CD4-positive, alpha-beta T cell (primary cell): ENCODE data around the gene TTLL9. TPM values are rescaled to one million over a fixed set of nuclear protein-coding genes. Genes with fewer than 3 reads are reported as not detected.

Experiments used
- ATAC-seq: fragments of 200-7000 bp; cut with Tn5 transposase; one replicate; pipeline ENCODE4 v1.10.0; 2022; ENCODE audit warnings: mild to moderate bottlenecking; ENCODE audit not compliant: poor library complexity
- CTCF ChIA-PET: fragments of 350-600 bp; sonication (Branson Sonifier 250); formaldehyde crosslinking; loops from one replicate; lab custom pipeline; 2021; ENCODE audit warnings: antibody characterized with exemption, inconsistent platforms; lab: Charles Lee
- POLR2A ChIA-PET: fragments of 350-600 bp; sonication (Branson Sonifier 250); formaldehyde crosslinking; loops from one replicate; lab custom pipeline; 2021; ENCODE audit warnings: antibody characterized with exemption, inconsistent platforms; lab: Charles Lee
- DNase-seq, 14 experiments: peaks; one replicate each; pipeline ENCODE4 v3.0.0-alpha.2; 2013 to 2020; ENCODE audit warnings: mixed read lengths in 2 of 14
- H3K27ac ChIP-seq, 2 donors: one replicate each; pipeline versions ENCODE4 v1.5.1 to v1.7.0; 2013; ENCODE audit warnings: low read length in 2 of 2, low read depth in 1 of 2, mild to moderate bottlenecking in 1 of 2
- H3K27me3 ChIP-seq, 2 experiments: 1 replicate in 1 of 2; 2 replicates in 1 of 2; pipeline versions ENCODE4 v1.6.1 to v1.7.0; 2013; ENCODE audit warnings: low read length in 2 of 2, control low read depth in 1 of 2, mild to moderate bottlenecking in 1 of 2, moderate library complexity in 1 of 2; ENCODE audit not compliant: insufficient read depth in 2 of 2, control insufficient read depth in 1 of 2
- H3K36me3 ChIP-seq: one replicate; pipeline ENCODE4 v1.6.1; 2013; ENCODE audit warnings: low read length, control low read depth; ENCODE audit not compliant: insufficient read depth
- H3K4me1 ChIP-seq: one replicate; pipeline ENCODE4 v1.6.1; 2013; ENCODE audit warnings: low read length, control low read depth; ENCODE audit not compliant: insufficient read depth
- H3K4me3 ChIP-seq: one replicate; pipeline ENCODE4 v1.5.1; 2013; ENCODE audit warnings: mild to moderate bottlenecking, low read length, moderate library complexity
- H3K9me3 ChIP-seq, 2 experiments: 1 replicate in 1 of 2; 2 replicates in 1 of 2; pipeline versions ENCODE4 v1.6.1 to v1.7.0; 2013; ENCODE audit warnings: low read length in 2 of 2, mild to moderate bottlenecking in 2 of 2, control low read depth in 1 of 2, moderate library complexity in 1 of 2; ENCODE audit not compliant: control insufficient read depth in 1 of 2, insufficient read depth in 1 of 2
- H3K27ac Mint-ChIP-seq: one replicate; pipeline ENCODE4 v1.8.0; 2020; ENCODE audit warnings: mixed read lengths
- H3K27me3 Mint-ChIP-seq: one replicate; pipeline ENCODE4 v1.8.0; 2021; ENCODE audit warnings: mixed read lengths
- H3K36me3 Mint-ChIP-seq: one replicate; pipeline ENCODE4 v1.8.0; 2021; ENCODE audit warnings: low read depth, mixed read lengths
- H3K4me1 Mint-ChIP-seq: one replicate; pipeline ENCODE4 v1.8.0; 2021; ENCODE audit warnings: low read depth, mixed read lengths
- H3K4me3 Mint-ChIP-seq: one replicate; pipeline ENCODE4 v1.8.0; 2020; ENCODE audit warnings: mild to moderate bottlenecking, mixed read lengths
- H3K9me3 Mint-ChIP-seq: one replicate; pipeline ENCODE4 v1.8.0; 2020; ENCODE audit warnings: mixed read lengths
- CTCF ChIP-seq: fragments of 200-600 bp; IDR thresholded peaks from one replicate; pipeline ENCODE4 v1.8.0; 2022; ENCODE audit warnings: antibody characterized with exemption, mild to moderate bottlenecking
- intact Hi-C, 2 experiments: fragments of 100-400 bp; cut with DNase I in 1 of 2; cut with micrococcal nuclease in 1 of 2; formaldehyde crosslinking; loops; one replicate each; pipeline versions ENCODE4 v1.15.1 to v1.9.0; 2023 to 2025; cut with DNase I, micrococcal nuclease
- polyA plus RNA-seq, 2 donors: library from polyadenylated mRNA; unstranded; fragments of 120-200 nt; gene quantifications; one replicate each; pipeline ENCODE4 v1.2.1, GENCODE V29; 2013
- total RNA-seq, 174 experiments: library from RNA in 2 of 174; stranded (reverse) in 2 of 174; gene quantifications; one replicate each; pipeline ENCODE4 v1.2.3 and lab custom pipeline; 2021 to 2026

TTLL9 gene, protein sequence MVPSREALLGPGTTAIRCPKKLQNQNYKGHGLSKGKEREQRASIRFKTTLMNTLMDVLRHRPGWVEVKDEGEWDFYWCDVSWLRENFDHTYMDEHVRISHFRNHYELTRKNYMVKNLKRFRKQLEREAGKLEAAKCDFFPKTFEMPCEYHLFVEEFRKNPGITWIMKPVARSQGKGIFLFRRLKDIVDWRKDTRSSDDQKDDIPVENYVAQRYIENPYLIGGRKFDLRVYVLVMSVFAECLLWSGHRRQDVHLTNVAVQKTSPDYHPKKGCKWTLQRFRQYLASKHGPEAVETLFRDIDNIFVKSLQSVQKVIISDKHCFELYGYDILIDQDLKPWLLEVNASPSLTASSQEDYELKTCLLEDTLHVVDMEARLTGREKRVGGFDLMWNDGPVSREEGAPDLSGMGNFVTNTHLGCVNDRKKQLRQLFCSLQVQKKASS
- total RNA-seq (not detected), total RNA-seq (lab: John Stamatoyannopoulos, UW) (0 to 0.51 (median 0) reads per million in 172 experiments)
- 0.06 TPM for polyA plus RNA-seq (2013, experiment 1 of 2)
- 0.18 TPM for polyA plus RNA-seq (2013, experiment 2 of 2)

- ChIA-PET POLR2A (interaction anchor here (2.0 kb wide), 1 partner anchor 9 kb away, joined by 6 read pairs; no protein-coding TSS in a partner anchor), CTCF (no interaction called here)
- Histone ChIP-seq H3K27ac (no peak within 1 kb of the TSS), H3K4me1 (peaks cover 16% of the 10 kb centered on the region), H3K9me3 (peaks cover 0 to 7% of the 10 kb centered on the region in 2 experiments), H3K4me3 (peak within 1 kb of the TSS; percentile 29), H3K27me3 (peaks cover 27 to 35% of the 10 kb centered on the region in 2 experiments), H3K36me3 (no peaks in the 10 kb centered on the region)
- Mint-ChIP-seq H3K36me3 (no peaks in the 10 kb centered on the region), H3K4me3 (peak within 1 kb of the TSS; percentile 89), H3K9me3 (no peaks in the 10 kb centered on the region), H3K27ac (no peak within 1 kb of the TSS), H3K4me1 (peaks cover 12% of the 10 kb centered on the region), H3K27me3 (peaks cover 53% of the 10 kb centered on the region)
- ATAC-seq (peak; percentile 37), DNase-seq (peak in 4 of 14 experiments; percentile 9 to 29 (median 16))
- TF ChIP-seq CTCF, result no peak
- intact Hi-C loops, result loop anchor here in 1 of 2 experiments (10.0 kb wide), 1 partner anchor 135 kb away; the partner anchor contains the start of gene TPX2
These were observed at the start of gene TTLL9, which contains the start of gene DUSP15 for GRCh38 chr20:31869942-31870725. Gene TTLL9 (plus strand): TSS chr20:31870634. CDS start chr20:31871127, 493 bp downstream. Gene DUSP15 (minus strand): TSS chr20:31870527. CDS start chr20:31870337, 190 bp downstream.

- H3K4me3 ChIP-seq, result no peak overlapping the region
- H3K4me1 ChIP-seq, result peaks cover 10% of the 10 kb centered on the region
- no peaks in the 10 kb centered on the region for H3K9me3 Mint-ChIP-seq
- H3K27ac ChIP-seq, result no peak overlapping the region
- intact Hi-C loops, result loop anchor here in 1 of 2 experiments (10.0 kb wide), 1 partner anchor 833 kb away; no protein-coding TSS in a partner anchor
- no peak for TF ChIP-seq CTCF
- ChIA-PET CTCF (no interaction called here), POLR2A (no interaction called here)
- H3K4me1 Mint-ChIP-seq, result no peaks in the 10 kb centered on the region
- H3K9me3 ChIP-seq, result no peaks in the 10 kb centered on the region
- DNase-seq (no peak), ATAC-seq (no peak)
- H3K4me3 Mint-ChIP-seq, result no peak overlapping the region
- H3K27ac Mint-ChIP-seq, result no peak overlapping the region
- no peaks in the 10 kb centered on the region for H3K27me3 Mint-ChIP-seq
- peaks cover 0 to 3% of the 10 kb centered on the region in 2 experiments for H3K27me3 ChIP-seq
- no peaks in the 10 kb centered on the region for H3K36me3 ChIP-seq
- H3K36me3 Mint-ChIP-seq, result no peaks in the 10 kb centered on the region
These were observed 49.0 kb upstream of the TTLL9 start for GRCh38 chr20:31821427-31821826.
